Stimulated activated naive CD4-positive, alpha-beta T cell (primary cell): ENCODE measurements around the gene HIVEP3.
A peak's percentile ranks its signal among the peaks of the same experiment; 100 is the strongest.

Experiments used
- DNase-seq, 6 experiments: peaks; one replicate each; lab custom pipeline; 2025; lab: John Stamatoyannopoulos, UW

Gene HIVEP3

DNA sequence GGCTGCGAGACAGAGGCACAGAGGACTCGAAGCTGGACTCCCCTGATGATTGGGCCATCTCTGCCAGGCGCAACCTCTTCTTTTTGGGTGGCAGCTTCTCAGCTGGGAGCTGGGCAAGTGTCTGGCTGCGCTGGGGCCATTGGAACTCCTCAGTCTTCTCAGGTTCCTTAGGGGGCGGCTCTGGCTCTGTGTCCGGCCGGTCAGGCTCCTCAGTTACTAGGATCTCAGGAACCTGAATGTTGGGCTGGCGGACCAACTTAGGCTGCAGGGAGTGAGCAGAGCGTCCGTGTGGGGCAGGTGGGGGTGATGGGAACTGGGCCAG, 336.8 kb downstream of the HIVEP3 start:
- DNase-seq: no peak

DNA sequence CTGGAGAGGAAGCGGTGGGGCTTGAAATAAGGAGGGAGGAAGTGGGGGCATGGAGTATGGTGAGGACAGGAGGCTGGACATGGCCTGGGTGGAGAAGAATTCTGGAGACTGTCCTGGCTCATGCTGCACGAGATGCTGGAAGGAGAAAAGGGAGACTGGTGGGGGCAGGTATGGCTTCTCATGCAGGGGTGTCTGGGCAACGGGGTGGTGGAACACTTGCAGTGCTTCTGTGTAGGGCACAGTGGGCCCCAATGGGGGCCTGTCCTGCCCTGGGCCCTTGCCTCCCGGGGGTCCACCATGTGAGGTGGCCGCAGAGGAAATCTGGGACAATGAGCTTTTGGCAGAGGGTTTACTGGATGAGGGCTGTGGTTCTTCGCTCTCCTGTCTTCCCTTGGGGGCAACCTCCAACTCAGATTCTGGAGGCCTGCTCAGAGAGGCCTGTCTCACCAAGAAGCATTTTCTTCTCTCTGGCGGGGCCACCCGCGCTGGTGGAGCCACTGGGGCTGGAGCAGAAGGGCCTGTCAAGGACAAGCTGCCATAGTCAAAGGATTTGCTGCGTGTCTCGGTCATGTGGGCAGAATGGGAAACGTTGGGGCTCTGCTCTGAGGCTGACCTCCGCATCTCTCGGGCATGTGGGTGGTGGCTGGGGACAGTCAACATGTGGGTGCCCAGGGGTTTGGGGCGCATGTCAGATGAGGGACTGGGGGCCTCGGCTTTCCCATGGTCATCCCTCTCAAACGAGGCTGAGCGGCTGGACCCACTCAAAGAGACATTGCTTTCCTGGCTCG, 337.3 kb downstream of the HIVEP3 start:
- no peak for DNase-seq

DNA sequence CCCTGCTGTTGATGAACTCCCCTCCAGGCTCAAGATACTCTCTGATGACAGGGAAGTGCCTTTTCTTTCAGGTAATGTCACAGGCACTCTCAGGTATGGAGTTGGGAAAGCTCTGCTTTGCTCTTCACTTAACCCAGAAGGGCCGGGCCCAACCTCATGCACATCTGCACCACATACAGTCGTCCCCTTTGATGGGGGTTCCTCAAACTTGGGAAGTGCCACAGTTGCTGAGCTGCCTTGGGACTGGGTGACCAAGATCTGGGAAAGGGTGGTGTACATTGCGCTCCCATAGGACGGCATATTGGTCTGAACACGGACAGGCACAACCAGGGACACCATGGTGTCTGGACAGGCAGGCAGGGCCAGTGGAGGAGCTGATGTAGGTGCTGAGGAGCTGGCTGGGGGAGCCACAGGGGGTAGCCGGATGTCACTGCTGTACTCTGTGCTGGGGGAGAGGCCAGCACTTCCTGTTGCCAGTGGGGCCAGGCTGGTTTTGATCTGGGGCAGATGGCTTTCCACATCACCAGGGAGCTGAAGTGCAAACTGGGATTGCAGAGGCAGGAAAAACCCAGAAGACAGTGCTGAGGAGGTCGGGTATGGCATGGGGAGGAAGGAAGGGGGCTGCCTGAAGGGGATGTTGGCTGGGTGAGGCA, 338.1 kb downstream of the HIVEP3 start:
- no peak for DNase-seq

DNA sequence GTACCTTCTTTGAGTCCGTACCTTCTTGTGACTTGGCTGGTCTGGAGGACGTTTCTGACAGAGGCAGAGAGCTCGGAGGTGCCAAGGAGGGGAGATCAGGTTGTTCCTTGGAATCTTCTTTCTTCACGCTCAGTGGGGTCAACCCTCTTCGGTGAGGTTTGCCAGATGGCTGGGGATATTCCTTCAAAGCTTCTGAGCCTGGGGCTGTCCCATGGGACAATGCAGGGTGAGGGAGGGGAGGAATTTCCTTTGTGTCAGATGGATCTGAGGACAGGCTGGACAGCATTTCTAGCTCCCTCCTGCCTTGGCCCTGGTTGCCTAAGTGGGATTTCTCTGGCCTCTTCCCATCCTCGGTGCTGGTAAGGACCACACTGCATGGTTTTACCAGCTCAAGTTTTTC, 338.7 kb downstream of the HIVEP3 start:
- DNase-seq: no peak

DNA sequence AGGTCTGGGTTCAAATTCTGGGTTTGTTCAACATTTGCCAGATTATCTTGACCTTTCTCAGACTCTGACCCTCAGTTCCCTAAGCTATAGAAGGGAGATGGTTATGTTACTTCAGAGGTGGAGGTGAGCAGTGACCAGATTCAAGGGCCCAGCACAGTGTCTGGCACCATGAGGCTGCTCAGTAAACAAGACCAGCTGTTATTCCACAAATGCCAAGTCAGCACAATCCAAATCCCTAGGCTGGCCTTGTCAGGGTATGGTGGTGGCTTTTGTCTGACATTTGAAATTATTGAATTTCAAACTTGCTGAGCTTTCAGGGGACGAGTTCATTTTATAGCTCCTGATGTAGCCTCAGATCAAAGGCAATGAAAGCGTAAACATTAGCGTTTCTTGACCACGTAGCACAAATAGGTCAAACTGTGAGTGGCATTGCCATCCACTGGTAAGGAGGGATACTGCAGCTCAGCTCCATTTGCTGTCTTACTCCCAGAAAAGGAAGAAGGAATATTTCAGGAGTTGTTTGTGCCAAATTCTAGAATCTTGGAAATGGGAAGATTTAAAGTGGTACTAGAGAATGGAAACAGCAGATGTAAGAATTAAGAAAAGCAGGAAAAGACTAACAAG, 339.9 kb downstream of the HIVEP3 start:
- no peak for DNase-seq

DNA sequence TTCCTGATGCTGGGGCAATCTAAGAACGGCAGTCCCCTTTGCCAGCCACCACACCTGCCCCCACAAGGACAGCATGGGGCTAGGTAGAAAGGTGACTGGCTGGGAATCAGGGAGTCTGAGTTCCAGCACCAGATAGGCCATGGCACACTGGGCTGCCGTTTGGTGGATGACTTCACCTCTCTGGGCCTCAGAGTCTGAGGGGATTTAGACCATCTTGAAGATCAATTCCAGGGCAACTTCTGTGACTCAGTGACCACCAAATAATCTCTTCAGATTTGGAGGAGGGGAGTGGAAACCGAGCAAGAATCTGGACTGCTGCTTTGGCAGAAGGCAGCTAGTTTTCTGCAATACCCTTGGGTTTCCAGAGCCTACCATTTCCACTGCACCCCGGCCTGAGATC, 342.1 kb downstream of the HIVEP3 start:
- no peak for DNase-seq

DNA sequence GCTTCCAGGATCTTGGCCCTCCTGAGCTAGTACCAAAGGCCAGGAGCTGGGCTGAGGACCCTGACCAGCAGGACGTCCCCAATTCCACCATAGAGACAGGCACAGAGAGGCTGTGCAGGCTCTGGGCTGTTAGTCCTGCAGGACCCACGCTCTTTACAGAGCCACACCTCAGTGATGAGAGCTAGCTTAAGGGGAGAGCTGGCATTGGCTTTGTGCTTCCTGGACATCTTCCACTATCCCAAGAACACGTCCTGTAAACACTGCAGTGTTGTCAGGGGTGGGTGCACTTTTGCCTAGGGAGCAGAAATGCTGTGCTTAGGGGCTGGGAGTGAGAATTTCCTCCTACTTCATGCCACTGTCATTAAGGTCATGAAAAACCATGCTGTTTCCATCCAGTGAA, 342.5 kb downstream of the HIVEP3 start:
- DNase-seq: no peak

DNA sequence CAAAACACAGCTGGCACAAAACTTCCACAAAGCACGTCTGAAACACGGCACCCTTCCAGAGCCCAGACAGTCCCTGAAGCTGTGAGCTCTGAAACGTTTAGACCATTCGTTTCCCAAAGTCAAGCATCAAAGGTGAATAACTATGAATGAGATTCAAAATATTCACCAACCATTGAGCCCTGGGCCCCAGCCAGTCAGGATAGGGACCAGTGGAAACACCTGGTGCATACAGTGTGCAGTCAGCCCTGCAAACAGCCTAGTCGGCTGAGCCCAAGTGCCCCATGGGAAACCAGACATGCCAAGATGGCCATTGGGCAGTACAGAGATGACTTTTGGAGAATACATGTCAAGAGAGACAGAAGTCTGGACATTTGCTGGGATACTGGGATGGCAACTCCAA, 343.9 kb downstream of the HIVEP3 start:
- no peak for DNase-seq

DNA sequence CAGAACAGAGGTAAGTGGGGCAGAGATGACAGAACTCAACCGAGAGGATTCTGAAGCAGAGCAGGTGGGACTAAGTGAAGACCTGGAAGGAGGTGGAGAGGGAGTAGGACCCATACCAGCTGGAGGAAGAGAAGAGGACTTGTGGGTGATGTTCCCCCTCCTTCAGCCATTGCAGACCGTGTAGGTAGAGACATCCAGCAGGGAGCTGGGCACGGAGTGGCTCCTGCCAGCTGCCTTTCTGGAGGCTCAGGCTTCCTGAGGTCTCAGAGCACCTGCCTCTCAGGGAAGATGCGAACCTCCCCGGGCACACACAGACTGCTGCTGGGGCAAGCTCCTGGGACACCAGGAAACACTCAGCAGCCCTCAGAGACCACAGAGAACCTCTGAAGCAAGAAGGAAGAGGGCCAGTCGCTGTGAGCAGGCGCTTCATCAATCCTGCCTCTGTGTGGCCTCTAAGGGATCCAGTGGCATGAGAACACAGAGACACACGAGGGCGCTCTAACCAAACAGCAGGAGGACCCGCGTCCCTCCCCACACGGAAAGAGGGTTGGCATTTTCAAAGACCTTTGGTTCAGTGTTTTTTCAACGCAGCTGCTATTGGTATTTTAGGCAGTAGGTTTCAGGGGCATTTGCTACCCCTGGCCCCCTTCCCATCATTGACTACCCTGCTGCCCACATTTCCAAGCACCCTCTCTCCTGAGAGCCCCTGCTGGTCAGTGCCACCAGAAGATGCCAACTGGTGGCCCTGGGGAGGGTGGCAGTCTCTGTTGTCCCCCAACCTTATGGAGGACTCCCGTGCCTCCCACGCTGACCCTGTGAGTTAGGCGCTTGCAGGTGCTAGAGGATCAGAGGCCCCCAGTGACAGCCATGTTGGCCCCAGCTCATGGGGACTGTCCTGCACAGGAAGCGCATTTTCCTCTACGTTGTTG, 344.7 kb downstream of the HIVEP3 start:
- DNase-seq: peak; percentile 58 to 86 (median 65)

DNA sequence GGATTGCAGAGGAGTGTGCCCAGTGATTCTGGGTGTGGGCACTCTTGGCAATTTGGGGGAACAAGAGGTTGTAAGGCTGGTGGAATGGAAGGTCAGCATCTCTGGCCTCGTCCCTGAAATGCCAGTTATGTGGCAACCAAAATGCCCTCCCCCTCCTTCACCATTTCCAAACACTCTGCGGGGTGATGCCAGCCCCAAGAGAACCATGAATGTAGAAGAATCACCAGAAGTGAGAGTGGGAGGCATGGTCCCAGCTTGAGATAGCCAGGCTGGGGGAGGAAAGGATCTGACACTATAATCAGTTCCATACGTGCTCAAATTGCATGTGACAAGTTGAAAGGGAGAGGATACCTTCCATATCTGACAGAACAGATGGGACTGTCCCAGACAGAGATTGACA, 345.5 kb downstream of the HIVEP3 start:
- DNase-seq: no peak

DNA sequence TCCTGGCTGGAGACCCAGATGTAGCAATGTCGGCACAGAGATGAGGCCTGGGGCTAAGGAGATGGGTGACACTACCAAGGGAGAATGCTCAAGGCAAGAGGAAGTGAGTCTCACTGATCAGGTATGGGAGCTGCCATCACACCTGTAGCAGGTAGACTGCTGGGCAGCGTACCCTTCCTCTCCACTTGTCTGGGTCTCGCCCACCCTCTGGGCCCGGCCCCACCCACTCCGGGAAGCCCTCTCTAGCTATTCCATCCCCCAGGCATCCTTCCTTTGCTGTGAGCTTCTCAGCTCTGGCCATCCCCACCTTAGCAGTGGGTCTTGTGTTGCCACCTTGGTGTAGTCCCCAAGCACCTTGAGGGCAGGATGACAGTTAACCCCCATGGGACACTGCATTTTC, 346.5 kb downstream of the HIVEP3 start:
- no peak for DNase-seq

DNA sequence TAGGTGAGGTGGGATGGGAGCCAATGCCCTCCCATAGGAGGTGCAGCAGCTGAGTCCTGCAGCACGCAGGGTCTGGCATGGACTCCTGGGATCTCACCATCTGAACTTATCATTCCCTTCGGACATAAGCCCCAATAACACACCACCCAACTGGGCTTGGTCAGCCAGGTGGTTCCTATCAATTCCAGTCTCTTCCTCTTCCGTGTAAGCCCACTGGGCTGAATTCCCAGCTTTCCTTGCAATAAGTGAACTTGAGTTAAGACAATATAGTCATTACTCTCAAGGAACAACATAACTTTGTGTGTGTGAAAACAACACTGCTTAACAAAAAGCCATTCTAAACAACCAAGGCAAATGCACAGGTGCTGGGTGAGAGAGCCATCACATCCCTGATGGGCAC, 347.7 kb downstream of the HIVEP3 start:
- DNase-seq: no peak

DNA sequence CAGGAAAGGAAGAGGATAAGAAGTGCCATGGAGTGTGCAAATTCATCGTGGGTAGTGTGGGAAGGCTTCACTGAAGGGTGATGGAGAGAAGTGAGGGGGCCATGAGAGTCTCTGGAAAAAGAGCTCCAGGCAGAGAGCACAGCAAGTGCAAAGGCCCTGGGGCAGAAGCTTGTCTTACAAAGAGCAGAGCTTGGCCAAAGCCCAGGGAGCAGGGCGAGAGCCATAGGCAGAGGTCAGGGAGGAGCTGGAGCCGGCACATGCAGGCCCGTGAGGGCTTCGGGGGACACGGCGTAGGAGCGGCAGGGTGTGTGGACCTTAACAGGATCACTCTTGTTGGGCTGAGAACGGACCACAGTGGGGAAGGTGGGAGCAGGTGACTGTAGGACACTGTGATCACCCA, 350.5 kb downstream of the HIVEP3 start:
- DNase-seq: no peak

DNA sequence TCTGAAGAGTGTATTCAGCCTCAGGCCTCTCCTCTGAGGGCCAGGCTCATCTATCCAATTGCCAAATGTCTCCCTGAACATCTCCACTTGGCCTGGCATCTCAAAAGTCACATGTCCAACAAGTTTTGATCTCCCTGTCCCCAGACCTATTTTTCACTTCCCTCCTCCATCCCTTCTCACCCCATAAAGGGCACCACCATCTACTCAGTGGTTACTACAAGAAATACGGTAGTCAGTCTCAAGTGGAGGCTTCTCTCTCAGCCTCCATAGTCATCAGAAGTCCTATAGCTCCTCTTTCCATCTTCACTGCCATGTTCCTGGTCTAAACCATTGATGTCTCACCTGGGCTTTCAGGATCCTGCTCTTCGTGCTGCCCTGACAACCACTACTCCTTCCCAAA, 351.8 kb downstream of the HIVEP3 start:
- no peak for DNase-seq

DNA sequence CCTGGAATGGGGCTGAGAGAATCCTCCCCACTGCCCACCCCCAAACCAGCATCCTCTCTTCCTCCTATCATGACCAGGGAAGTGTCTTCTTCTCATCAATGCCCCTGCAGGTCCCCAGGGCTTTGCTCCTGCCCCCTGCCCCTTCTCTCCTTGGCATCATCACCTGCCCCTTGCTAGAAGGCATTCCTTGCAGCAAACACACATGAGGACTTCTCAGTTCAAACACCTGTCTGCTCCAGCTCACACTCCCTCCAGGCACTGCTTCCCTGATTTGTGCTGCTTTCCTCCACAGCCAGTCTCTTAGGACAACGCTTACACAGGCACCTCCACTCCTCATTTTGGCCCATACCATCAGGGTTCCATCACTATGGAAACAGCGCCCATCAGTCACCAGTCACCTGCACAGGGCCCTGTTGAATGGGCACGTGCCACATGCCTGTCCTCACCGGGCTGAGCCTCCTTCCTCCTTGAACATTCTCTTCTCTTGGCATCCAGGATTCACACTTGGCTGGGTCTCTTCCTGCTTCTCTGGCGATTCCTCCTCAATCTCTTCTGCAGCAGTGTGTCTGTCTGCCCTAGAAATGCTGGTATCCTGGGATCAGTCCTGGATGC, 352.3 kb downstream of the HIVEP3 start:
- DNase-seq: no peak

DNA sequence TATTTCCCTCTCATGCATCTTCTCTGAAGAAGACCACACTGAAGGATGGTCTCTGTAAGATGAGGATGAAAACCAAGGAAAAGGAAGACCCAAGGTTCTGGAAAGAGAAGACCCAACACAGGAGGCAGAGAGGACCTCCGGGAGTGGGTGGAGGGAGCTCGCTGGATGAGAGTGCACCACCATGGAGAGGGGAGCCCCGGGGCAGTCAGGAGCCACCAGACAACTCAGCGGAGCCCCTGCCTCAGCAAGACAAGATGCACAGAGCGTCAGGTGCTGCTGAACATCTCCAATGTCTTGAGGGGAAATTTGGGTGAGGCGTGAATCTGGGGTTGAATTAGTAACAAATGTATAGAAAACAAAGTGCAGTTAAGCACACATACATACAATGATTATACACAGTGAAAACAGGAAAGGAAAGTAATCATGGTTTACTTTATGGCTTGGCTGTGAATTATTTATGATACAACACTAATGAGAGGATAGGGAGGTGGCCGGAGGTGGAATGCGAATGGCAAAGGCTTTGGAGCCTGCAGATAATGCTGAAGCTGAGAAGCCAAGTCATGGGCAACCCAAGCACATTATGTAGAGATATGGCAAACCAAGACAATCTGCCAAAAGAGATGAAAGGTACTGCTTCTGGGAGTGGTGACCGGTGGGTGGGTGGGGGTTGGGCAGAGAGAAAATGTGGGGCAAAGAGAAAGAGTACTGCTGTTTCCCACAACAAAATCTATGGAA, 353.8 kb downstream of the HIVEP3 start:
- DNase-seq: no peak

DNA sequence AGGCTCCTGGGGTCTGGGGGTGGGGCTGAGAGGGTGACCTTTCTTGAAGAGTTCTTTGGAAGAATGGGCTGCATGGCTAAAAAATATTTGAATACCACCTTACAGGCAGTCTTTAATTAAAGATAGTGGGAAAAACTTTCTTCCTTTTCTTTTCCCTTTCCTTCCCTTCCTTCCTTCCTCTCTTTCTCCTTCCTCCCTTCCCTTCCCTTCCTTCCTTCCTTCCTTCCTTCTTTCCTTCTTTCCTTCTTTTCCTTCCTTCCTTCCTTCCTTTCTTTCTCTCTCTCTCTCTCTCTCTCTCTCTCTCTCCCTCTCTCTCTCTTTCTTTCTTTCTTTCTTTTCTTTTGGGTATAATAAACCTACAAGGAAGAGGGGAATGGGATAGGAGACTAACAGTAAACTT, 356.4 kb downstream of the HIVEP3 start:
- no peak for DNase-seq

DNA sequence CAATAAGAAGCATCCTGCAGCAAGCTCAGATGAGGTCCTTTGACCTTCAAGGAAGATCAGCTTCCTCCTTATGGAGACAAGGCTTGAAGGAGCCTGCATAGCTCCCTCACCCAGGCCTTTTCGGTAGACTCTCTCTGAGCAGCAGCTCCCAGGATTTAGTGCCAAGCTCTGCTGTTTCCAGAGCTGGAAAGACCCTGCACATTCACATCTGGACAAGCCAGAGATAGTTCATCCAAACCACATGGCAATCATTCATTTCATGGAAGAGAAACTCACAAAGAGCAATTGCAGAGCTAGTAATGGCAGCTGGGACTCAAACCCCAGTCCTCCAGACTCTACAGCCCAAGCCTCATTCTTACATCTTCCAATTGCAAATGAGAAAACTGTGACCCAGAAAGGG, 357.8 kb downstream of the HIVEP3 start:
- no peak for DNase-seq

DNA sequence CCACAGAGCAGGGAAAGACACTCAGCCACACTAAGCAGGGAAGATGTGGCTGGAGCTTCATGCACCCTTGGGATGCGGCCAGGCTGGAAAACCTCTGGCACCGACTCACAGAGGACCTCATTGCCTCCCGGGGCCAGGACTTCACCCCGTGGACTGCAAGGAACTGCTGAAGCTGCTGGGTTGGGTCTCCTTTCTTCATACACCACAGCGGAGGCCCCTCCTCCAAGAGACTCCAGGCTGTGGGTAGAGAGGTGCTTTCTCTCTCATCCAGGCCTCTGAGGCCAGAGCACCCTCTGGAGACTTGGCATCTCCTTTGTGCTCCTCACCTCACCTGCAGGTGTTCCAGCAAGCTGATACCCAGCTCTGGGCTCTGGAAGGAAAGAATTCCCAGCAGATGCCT, 358.2 kb downstream of the HIVEP3 start:
- no peak for DNase-seq

DNA sequence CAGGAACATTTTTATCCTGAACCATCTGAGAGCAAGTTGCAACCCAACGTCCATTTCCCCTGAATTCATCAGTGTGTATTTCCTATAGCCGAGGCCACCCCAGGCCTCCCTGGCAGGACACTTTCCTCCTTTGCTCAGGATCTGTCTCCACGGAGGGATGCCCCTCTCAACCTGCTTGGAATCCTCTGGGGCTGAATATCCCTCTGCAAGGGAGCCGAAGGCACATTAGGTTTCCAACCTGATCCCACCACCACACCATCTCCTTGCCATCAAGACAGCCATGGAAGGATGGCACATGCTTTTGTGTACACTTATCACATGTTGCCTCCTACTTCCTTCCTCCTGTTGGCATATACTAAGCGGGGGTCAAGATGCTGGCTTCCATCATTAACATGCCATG, 359.4 kb downstream of the HIVEP3 start:
- DNase-seq: no peak

DNA sequence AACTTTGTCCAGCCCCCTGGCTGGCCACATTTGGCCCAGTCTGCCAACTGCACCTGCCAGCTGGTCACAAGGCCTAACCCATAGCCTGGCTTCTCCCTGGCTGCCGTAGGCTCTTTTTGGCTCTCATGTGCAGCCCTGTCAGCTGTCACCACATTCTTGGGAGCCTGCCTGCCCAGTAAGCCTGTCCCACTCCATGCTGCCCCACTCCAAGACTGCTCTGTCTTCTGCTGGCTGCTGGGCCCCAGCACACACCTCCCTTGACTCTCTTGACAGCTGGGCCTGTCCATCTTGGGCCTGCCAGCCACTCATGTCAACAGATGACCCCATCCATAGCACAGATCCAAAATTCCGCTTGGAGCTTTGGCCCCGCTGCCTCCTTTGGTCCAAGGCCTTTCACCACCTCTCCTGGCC, 360.0 kb downstream of the HIVEP3 start:
- DNase-seq: no peak
